Uterus (tissue), 2 donors: ENCODE measurements around the gene MAN2A2.

Source experiments
- CTCF ChIP-seq, 4 experiments: fragments of 200-600 bp in 2 of 4; fragments of 450-650 bp in 2 of 4; sonication (generic) in 2 of 4; IDR thresholded peaks; one replicate each; pipeline ENCODE4 v1.5.1; 2016 to 2019; ENCODE audit warnings: antibody characterized with exemption in 4 of 4, mild to moderate bottlenecking in 2 of 4, moderate library complexity in 1 of 4
- POLR2A ChIP-seq, 2 donors: fragments of 450-650 bp; IDR thresholded peaks; one replicate each; pipeline ENCODE4 v1.6.1; 2016; ENCODE audit warnings: antibody characterized with exemption in 2 of 2, mild to moderate bottlenecking in 1 of 2, moderate library complexity in 1 of 2

- TF ChIP-seq POLR2A (IDR thresholded peaks at IDR 0.05) = no peak
- no peak for TF ChIP-seq CTCF (IDR thresholded peaks at IDR 0.05)
Measured at GRCh38 chr15:90968434-90968833, 65.3 kb downstream of the MAN2A2 start.
